ENCODE results near the gene NUDT3. TPM values are rescaled to one million over a fixed set of nuclear protein-coding genes. Genes with fewer than 3 reads are reported as not detected.
A peak's percentile ranks its signal among the peaks of the same experiment; 100 is the strongest.

Gene NUDT3
- total and polyA plus RNA-seq, 9 of the 15 experiments (the other 6 are each of a cell fraction or from before 2014, with no cell fraction given), result 5.4 to 81.2 (median 56.4) TPM

DNA sequence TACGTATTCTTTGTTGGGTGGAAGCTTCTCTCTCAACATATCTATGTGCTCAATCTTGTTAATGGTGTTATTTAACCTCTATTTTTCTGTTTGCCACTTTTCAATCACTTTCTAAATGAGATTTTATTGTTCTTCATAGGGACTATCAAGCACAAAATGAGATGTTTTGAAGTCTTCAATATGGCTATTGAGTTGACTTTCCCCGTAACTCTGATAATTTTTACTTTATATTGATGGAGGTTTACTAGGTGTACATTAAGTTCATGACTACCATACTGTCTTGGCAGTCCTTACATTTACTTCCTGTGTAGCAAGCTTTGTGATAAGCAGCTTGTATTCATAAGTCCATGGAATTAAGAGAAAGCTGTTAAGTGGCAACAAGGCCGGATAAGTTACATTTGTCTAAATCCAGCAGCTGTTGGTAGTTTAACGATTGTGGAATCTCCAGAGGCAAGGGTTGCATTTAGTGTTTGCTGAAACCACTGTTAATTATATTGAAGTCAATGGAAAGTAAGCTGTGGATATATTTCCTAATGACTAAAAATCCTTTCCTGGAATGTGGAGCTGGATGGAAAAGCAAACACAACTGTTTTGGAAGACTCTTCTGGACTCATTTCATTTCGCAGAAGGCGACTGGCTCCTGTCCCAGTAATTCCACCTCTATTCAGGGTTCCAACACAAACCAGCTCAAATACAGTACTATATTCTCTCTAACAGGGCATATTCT lies 86.3 kb downstream of the NUDT3 start (continued):
- TF ChIP-seq, protein P1, sequence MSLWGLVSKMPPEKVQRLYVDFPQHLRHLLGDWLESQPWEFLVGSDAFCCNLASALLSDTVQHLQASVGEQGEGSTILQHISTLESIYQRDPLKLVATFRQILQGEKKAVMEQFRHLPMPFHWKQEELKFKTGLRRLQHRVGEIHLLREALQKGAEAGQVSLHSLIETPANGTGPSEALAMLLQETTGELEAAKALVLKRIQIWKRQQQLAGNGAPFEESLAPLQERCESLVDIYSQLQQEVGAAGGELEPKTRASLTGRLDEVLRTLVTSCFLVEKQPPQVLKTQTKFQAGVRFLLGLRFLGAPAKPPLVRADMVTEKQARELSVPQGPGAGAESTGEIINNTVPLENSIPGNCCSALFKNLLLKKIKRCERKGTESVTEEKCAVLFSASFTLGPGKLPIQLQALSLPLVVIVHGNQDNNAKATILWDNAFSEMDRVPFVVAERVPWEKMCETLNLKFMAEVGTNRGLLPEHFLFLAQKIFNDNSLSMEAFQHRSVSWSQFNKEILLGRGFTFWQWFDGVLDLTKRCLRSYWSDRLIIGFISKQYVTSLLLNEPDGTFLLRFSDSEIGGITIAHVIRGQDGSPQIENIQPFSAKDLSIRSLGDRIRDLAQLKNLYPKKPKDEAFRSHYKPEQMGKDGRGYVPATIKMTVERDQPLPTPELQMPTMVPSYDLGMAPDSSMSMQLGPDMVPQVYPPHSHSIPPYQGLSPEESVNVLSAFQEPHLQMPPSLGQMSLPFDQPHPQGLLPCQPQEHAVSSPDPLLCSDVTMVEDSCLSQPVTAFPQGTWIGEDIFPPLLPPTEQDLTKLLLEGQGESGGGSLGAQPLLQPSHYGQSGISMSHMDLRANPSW (CRISPR knock-in tag; IDR thresholded peaks at IDR 0.05), result 0 out of 2 replicates have a peak, but pooled peaks have one; percentile 84
- no peak for TF ChIP-seq ZSCAN32 (CRISPR knock-in tag; IDR thresholded peaks at IDR 0.05)
- TF ChIP-seq HOMEZ (CRISPR knock-in tag; IDR thresholded peaks at IDR 0.05), result no peak
- TF ChIP-seq KAT7 (CRISPR knock-in tag; IDR thresholded peaks at IDR 0.05; ENCODE audit: borderline replicate concordance), result no peak
- no peak for TF ChIP-seq XRCC4 (IDR thresholded peaks at IDR 0.05; ENCODE audit: extremely low read depth, insufficient read depth, insufficient read length)
- TF ChIP-seq ZC3H4 (CRISPR knock-in tag; IDR thresholded peaks at IDR 0.05; ENCODE audit: borderline replicate concordance), result no peak
- TF ChIP-seq SAFB2 (IDR thresholded peaks at IDR 0.05; ENCODE audit: borderline replicate concordance, low read depth, low read length, severe bottlenecking), result no peak
- TF ChIP-seq HDAC1 (IDR thresholded peaks at IDR 0.05), result peak; percentile 73 to 79; a peak in 3 of 4 replicates
- 0 out of 4 replicates have a peak, but pooled peaks of 1 of the 2 experiments have one; percentile 31 for TF ChIP-seq NONO (IDR thresholded peaks at IDR 0.05; ENCODE audit: low read depth in 2 of 2, low read length in 1 of 2)
- no peak for TF ChIP-seq ZNF586 (CRISPR knock-in tag; conservative IDR thresholded peaks at IDR 0.05)
- no peak for TF ChIP-seq RB1 (IDR thresholded peaks at IDR 0.05; ENCODE audit: low read depth)
- TF ChIP-seq BDP1 (IDR thresholded peaks at IDR 0.05; ENCODE audit: insufficient read depth, insufficient read length), result no peak
- TF ChIP-seq RBBP5 (IDR thresholded peaks at IDR 0.05; ENCODE audit: borderline replicate concordance, insufficient read depth, low read length, poor library complexity, severe bottlenecking), result no peak
- TF ChIP-seq BRD4 (IDR thresholded peaks at IDR 0.05), result no peak
- TF ChIP-seq ZSCAN29 (IDR thresholded peaks at IDR 0.05), result no peak
- no peak for TF ChIP-seq RBM15 (IDR thresholded peaks at IDR 0.05; ENCODE audit: insufficient read depth, low read length)
- TF ChIP-seq TEAD4 (IDR thresholded peaks at IDR 0.05; ENCODE audit: low read length), result peak; percentile 97
- no peak for TF ChIP-seq TEAD4 (CRISPR knock-in tag; IDR thresholded peaks at IDR 0.05; ENCODE audit: borderline replicate concordance)
- TF ChIP-seq ZNF444 (CRISPR knock-in tag; IDR thresholded peaks at IDR 0.05), result no peak
- peak; percentile 98 for TF ChIP-seq ARID2 (IDR thresholded peaks at IDR 0.05)
- no peak for TF ChIP-seq KDM4B (IDR thresholded peaks at IDR 0.05; ENCODE audit: borderline replicate concordance in 2 of 2, low read depth in 1 of 2)
- no peak for TF ChIP-seq ZNF583 (CRISPR knock-in tag; IDR thresholded peaks at IDR 0.05)
- TF ChIP-seq RNF2 (IDR thresholded peaks at IDR 0.05), result peak; percentile 84
- no peak for TF ChIP-seq OTX1 (CRISPR knock-in tag; IDR thresholded peaks at IDR 0.05)
- no peak for TF ChIP-seq RHOXF2B (CRISPR knock-in tag; conservative IDR thresholded peaks at IDR 0.05)
- TF ChIP-seq MECOM (CRISPR knock-in tag; IDR thresholded peaks at IDR 0.05), result peak; percentile 36; the same call in 1 of the 2 replicates
- no peak for TF ChIP-seq PYGO2 (tag; IDR thresholded peaks at IDR 0.05)
- peak; percentile 54; the same call in 1 of the 2 replicates for TF ChIP-seq BCOR (IDR thresholded peaks at IDR 0.05)
